Subcutaneous abdominal adipose tissue (tissue), 5 donors: ENCODE results near the gene TMEM259.
A peak's percentile ranks its signal among the peaks of the same experiment; 100 is the strongest.
"Not testable (repeated sequence)": the region's sequence is repeated elsewhere in the genome, so short reads cannot be mapped to it uniquely, and the experiment has no call there.

Source experiments
- H3K27ac ChIP-seq: one replicate; pipeline ENCODE4 v1.7.0; 2013; ENCODE audit warnings: low read depth, mild to moderate bottlenecking, inconsistent platforms, low read length, moderate library complexity
- H3K27me3 ChIP-seq, 5 donors: one replicate each; pipeline ENCODE4 v1.7.0; 2013; ENCODE audit warnings: low read length in 5 of 5, inconsistent platforms in 1 of 5; ENCODE audit not compliant: control insufficient read depth in 5 of 5, insufficient read depth in 4 of 5
- H3K36me3 ChIP-seq, 5 donors: one replicate each; pipeline ENCODE4 v1.7.0; 2013; ENCODE audit warnings: low read length in 5 of 5; ENCODE audit not compliant: control insufficient read depth in 5 of 5, insufficient read depth in 5 of 5
- H3K4me1 ChIP-seq, 5 donors: one replicate each; pipeline ENCODE4 v1.7.0; 2013; ENCODE audit warnings: low read length in 5 of 5, mild to moderate bottlenecking in 3 of 5, moderate library complexity in 1 of 5; ENCODE audit not compliant: control insufficient read depth in 5 of 5, insufficient read depth in 5 of 5
- H3K4me3 ChIP-seq, 5 donors: one replicate each; pipeline ENCODE4 v1.7.0; 2013; ENCODE audit warnings: low read length in 5 of 5, low read depth in 1 of 5
- H3K9ac ChIP-seq, 5 donors: one replicate each; pipeline ENCODE4 v1.7.0; 2013; ENCODE audit warnings: low read length in 5 of 5, mild to moderate bottlenecking in 4 of 5, moderate library complexity in 3 of 5
- H3K9me3 ChIP-seq, 5 donors: one replicate each; pipeline ENCODE4 v1.7.0; 2013; ENCODE audit warnings: low read length in 5 of 5; ENCODE audit not compliant: control insufficient read depth in 5 of 5
- donor health status: healthy.
- donor health status: healthy.
- donor health status: healthy.
- donor health status: healthy.
- donor health status: healthy.

Gene TMEM259

GRCh38 chr19:1026783-1027649 is 6.1 kb upstream of the TMEM259 start:
- no peaks in the 10 kb centered on the region for H3K9me3 ChIP-seq
- H3K27ac ChIP-seq: peak overlapping the region; percentile 78
- peaks cover 0 to 37% (median 33%) of the 10 kb centered on the region in 5 donors for H3K4me1 ChIP-seq
- H3K9ac ChIP-seq: peak overlapping the region in 4 of 5 donors; percentile 76 to 94 (median 84)
- peaks cover 0 to 10% (median 2%) of the 10 kb centered on the region in 5 donors for H3K36me3 ChIP-seq
- peak overlapping the region; percentile 75 to 86 (median 81) for H3K4me3 ChIP-seq
- H3K27me3 ChIP-seq: no peaks in the 10 kb centered on the region

- Histone ChIP-seq H3K4me1 (peaks cover 0 to 41% (median 33%) of the 10 kb centered on the region in 5 donors), H3K27me3 (no peaks in the 10 kb centered on the region), H3K9me3 (no peaks in the 10 kb centered on the region), H3K36me3 (peaks cover 0 to 6% (median 0%) of the 10 kb centered on the region in 5 donors), H3K27ac (peak within 1 kb of the TSS; percentile 78), H3K4me3 (peak within 1 kb of the TSS; percentile 75 to 86 (median 81)), H3K9ac (peak within 1 kb of the TSS in 4 of 5 donors; percentile 76 to 94 (median 84))
These were observed 5.2 kb upstream of the TMEM259 start, which contains the start of gene CNN2 for GRCh38 chr19:1025960-1026782. Gene CNN2 (plus strand): TSS chr19:1026608. CDS start chr19:1026662, 54 bp downstream.

GRCh38 chr19:1025080-1025479 is 4.2 kb upstream of the TMEM259 start:
- H3K9me3 ChIP-seq, H3K9ac ChIP-seq, H3K4me3 ChIP-seq, H3K27ac ChIP-seq, H3K27me3 ChIP-seq, H3K36me3 ChIP-seq: not testable (repeated sequence)
- peaks cover 0 to 45% (median 37%) of the 10 kb centered on the region in 5 donors for H3K4me1 ChIP-seq

DNA sequence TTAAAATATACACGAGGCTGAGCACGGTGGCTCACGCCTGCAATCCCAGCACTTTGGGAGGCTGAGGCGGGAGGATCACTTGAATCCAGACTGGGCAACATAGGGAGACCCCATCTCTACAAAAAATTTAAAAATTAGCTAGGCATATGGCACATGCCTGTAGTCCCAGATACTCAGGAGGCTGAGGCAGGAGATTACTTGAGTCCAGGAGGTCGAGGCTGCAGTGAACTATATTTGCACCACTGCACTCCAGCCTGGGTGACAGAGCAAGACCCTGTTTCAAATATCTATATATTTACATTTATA is 2.9 kb upstream of the TMEM259 start:
- H3K36me3 ChIP-seq, H3K9ac ChIP-seq, H3K4me3 ChIP-seq, H3K27ac ChIP-seq, H3K27me3 ChIP-seq, H3K9me3 ChIP-seq: not testable (repeated sequence)
- peaks cover 3 to 50% (median 44%) of the 10 kb centered on the region in 5 donors for H3K4me1 ChIP-seq

- Histone ChIP-seq H3K9me3 (no peaks in the 10 kb centered on the region), H3K9ac (peak overlapping the region; percentile 63 to 96 (median 94))
These were observed 699 bp downstream of the TMEM259 start for GRCh38 chr19:1019980-1020867.

DNA sequence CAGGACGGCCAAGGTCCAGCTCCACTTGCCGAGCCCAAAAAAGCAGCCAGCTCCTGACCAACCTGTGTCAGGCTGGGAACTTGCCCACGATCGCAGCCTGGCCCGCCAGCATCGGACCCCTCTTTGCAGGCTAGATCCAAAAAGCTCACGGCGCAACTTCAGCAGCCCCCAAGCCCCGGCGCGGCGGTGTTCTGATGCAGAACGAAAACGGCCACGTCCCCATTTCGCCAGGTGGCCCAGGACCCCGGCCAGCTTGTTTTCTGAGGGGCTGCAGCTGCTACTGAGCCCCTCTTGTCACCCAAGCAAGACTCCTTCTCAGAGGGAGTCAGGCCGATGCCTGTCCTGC is 1.3 kb downstream of the TMEM259 start:
- Histone ChIP-seq H3K27ac (peak overlapping the region; percentile 62), H3K4me1 (peaks cover 13 to 64% (median 51%) of the 10 kb centered on the region in 5 donors), H3K9me3 (no peaks in the 10 kb centered on the region), H3K27me3 (no peaks in the 10 kb centered on the region), H3K36me3 (peaks cover 0 to 3% (median 0%) of the 10 kb centered on the region in 5 donors), H3K4me3 (peak overlapping the region; percentile 80 to 94 (median 89)), H3K9ac (peak overlapping the region in 4 of 5 donors; percentile 63 to 96 (median 94))

More at GRCh38 chr19:1019980-1020867, 699 bp downstream of the TMEM259 start:
- peak overlapping the region; percentile 62 for H3K27ac ChIP-seq
- H3K4me1 ChIP-seq: peaks cover 13 to 61% (median 51%) of the 10 kb centered on the region in 5 donors
- peak overlapping the region; percentile 80 to 94 (median 89) for H3K4me3 ChIP-seq
- H3K27me3 ChIP-seq: no peaks in the 10 kb centered on the region
- H3K36me3 ChIP-seq: no peaks in the 10 kb centered on the region

DNA sequence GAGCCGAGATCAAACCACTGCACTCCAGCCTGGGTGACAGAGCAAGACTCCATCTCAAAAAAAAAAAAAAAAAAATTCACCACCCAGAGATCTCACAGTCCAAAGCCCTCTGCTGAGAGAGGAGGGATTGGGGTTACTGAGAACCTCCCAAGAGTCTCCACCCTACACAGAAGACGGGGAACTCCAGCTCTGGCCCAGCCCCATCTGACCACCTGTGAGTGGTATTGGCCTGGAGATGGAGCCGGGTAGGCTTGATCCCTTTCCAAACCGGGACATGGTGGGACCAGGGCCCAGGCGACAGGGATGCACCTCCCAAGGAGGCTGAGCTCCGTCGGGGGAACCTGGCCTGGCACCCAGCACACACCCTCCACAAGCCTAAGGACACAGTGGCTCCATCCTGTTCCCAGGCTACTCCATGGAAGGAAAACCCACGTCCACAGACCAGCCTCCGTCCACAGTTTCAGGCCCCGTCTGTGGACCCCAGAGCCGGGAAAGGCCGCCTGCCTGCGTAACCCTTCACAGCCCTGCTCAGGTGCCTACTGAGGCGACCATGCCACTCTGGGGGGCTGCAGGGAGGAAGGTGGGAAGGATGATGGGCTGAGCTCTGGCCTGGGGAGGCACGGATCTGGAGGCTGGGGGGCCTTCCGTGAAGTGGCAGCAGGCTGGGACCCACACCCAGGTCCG is 1.8 kb downstream of the TMEM259 start:
- peak overlapping the region; percentile 40 to 94 (median 84) for H3K4me3 ChIP-seq
- peak overlapping the region; percentile 62 for H3K27ac ChIP-seq

DNA sequence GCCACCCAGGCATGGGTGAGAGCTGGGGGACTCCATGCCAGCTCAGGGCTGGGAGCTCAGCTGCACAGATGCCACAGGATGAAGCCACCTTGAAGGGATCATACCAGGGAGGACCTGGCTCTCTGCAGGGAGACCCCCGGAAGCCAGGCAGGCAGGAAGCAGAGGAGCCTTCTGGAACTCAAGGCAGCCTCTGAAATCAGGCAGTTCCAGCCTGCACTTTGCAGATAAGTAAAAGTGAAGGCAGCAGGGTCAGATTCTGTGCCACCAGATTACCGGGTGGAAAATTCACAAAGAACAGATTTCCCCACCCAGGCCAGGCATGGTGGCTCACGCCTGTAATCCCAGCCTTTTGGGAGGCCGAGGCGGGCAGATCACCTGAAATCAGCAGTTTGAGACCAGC is 2.5 kb downstream of the TMEM259 start:
- H3K9ac ChIP-seq: peak overlapping the region in 1 of 5 donors; percentile 58
- H3K27ac ChIP-seq: no peak overlapping the region
- no peak overlapping the region for H3K4me3 ChIP-seq
- H3K36me3 ChIP-seq: peaks cover 0 to 13% (median 8%) of the 10 kb centered on the region in 5 donors
- peaks cover 13 to 65% (median 51%) of the 10 kb centered on the region in 5 donors for H3K4me1 ChIP-seq
- no peaks in the 10 kb centered on the region for H3K9me3 ChIP-seq
- H3K27me3 ChIP-seq: no peaks in the 10 kb centered on the region

More for the DNA sequence above, 1.8 kb downstream of the TMEM259 start:
- H3K27me3 ChIP-seq: no peaks in the 10 kb centered on the region
- peak overlapping the region in 4 of 5 donors; percentile 63 to 96 (median 94) for H3K9ac ChIP-seq
- H3K9me3 ChIP-seq: no peaks in the 10 kb centered on the region
- H3K4me1 ChIP-seq: peaks cover 13 to 65% (median 51%) of the 10 kb centered on the region in 5 donors
- H3K36me3 ChIP-seq: peaks cover 0 to 6% (median 1%) of the 10 kb centered on the region in 5 donors

- Histone ChIP-seq H3K9me3 (no peaks in the 10 kb centered on the region), H3K9ac (peak overlapping the region in 3 of 5 donors; percentile 22 to 58 (median 48)), H3K27me3 (no peaks in the 10 kb centered on the region), H3K36me3 (peaks cover 0 to 18% (median 13%) of the 10 kb centered on the region in 5 donors), H3K4me3 (no peak overlapping the region), H3K4me1 (peaks cover 13 to 65% (median 51%) of the 10 kb centered on the region in 5 donors), H3K27ac (no peak overlapping the region)
These were observed 3.0 kb downstream of the TMEM259 start for GRCh38 chr19:1017906-1018305.
